SK-MEL-5 (cell line): ENCODE results near the gene SYCP3. TPM values are rescaled to one million over a fixed set of nuclear protein-coding genes. Genes with fewer than 3 reads are reported as not detected.
A peak's percentile ranks its signal among the peaks of the same experiment; 100 is the strongest.

Experiments used
- DNase-seq: peaks from one replicate; pipeline ENCODE4 v3.0.0-alpha.2; 2016; ENCODE audit warnings: low read depth, low spot score
- in situ Hi-C: cut with HindIII; loops from 2 replicates; pipeline ENCODE4 v1.10.0; 2016; ENCODE audit warnings: low sequenced_read_pairs, high pct_unique_total_duplicates, low pct_unique_long_range_greater_than_20kb
- total RNA-seq: library from RNA; depleted of rRNA; stranded (reverse); fragments of >200 nt; shearing (Covaris generic); gene quantifications from 2 replicates; pipeline ENCODE4 v1.2.3, GENCODE V29; 2014

The SYCP3 gene
- total RNA-seq, 1 experiment from 2014 or later, result 0.63 TPM

- in situ Hi-C loops, result no loop called here
- no peak for DNase-seq
Observed at GRCh38 chr12:101733166-101733565, 6.1 kb downstream of the SYCP3 start.

- in situ Hi-C loops, result no loop called here
- DNase-seq, result no peak
Observed at GRCh38 chr12:101732318-101732717, 6.9 kb downstream of the SYCP3 start.

GRCh38 chr12:101729842-101730241, 9.4 kb downstream of the SYCP3 start:
- in situ Hi-C loops, result no loop called here
- DNase-seq, result no peak

- in situ Hi-C loops, result no loop called here
- no peak for DNase-seq
Observed at GRCh38 chr12:101727098-101727497, 12.2 kb downstream of the SYCP3 start.

GRCh38 chr12:101722392-101722791, 16.9 kb downstream of the SYCP3 start:
- in situ Hi-C loops, result no loop called here
- no peak for DNase-seq

GRCh38 chr12:101720118-101720517, 19.1 kb downstream of the SYCP3 start:
- no peak for DNase-seq
- in situ Hi-C loops, result no loop called here

- in situ Hi-C loops, result no loop called here
- DNase-seq, result no peak
Observed at GRCh38 chr12:101719566-101719965, 19.7 kb downstream of the SYCP3 start.

GRCh38 chr12:101714877-101715444, 24.3 kb downstream of the SYCP3 start:
- in situ Hi-C loops, result no loop called here
- DNase-seq, result no peak

GRCh38 chr12:101713930-101714329, 25.3 kb downstream of the SYCP3 start:
- in situ Hi-C loops, result no loop called here

GRCh38 chr12:101713059-101713682, 26.1 kb downstream of the SYCP3 start:
- in situ Hi-C loops, result no loop called here
- DNase-seq, result peak; percentile 72

More at GRCh38 chr12:101713930-101714329, 25.3 kb downstream of the SYCP3 start:
- DNase-seq, result no peak

GRCh38 chr12:101710288-101710687, 29.0 kb downstream of the SYCP3 start:
- in situ Hi-C loops, result no loop called here
- DNase-seq, result no peak

GRCh38 chr12:101707131-101707782, 32.0 kb downstream of the SYCP3 start:
- in situ Hi-C loops, result no loop called here
- no peak for DNase-seq

GRCh38 chr12:101706403-101706802, 32.9 kb downstream of the SYCP3 start:
- in situ Hi-C loops, result no loop called here
- no peak for DNase-seq

- no peak for DNase-seq
- in situ Hi-C loops, result no loop called here
Observed at GRCh38 chr12:101703487-101703886, 35.8 kb downstream of the SYCP3 start.

- in situ Hi-C loops, result no loop called here
- DNase-seq, result no peak
Observed at GRCh38 chr12:101700299-101700820, 38.9 kb downstream of the SYCP3 start.

- DNase-seq, result peak; percentile 37
- in situ Hi-C loops, result no loop called here
Observed at GRCh38 chr12:101698800-101699347, 40.4 kb downstream of the SYCP3 start.

GRCh38 chr12:101697930-101698799, 41.1 kb downstream of the SYCP3 start:
- peak; percentile 45 for DNase-seq
- in situ Hi-C loops, result no loop called here
